IMR-90 (cell line): Measurements from ENCODE around the gene EID1. TPM values are rescaled to one million over a fixed set of nuclear protein-coding genes. Genes with fewer than 3 reads are reported as not detected.

Experiments used
- ATAC-seq: fragments of 200-7000 bp; cut with Tn5 transposase; 2 replicates; pipeline ENCODE4 v1.9.1; 2020; ENCODE audit warnings: low read depth, mild to moderate bottlenecking, moderate library complexity
- BruUV-seq: library from RNA; stranded (reverse); fragments of 400-500 nt; replicated peaks from 2 replicates; lab custom pipeline; 2021; lab: Mats Ljungman, UMichigan
- CTCF ChIA-PET: fragments of 300-600 bp; formaldehyde crosslinking; extraction: SDS; loops from one replicate; lab custom pipeline; 2021; ENCODE audit warnings: antibody characterized with exemption; lab: Yijun Ruan, JAX
- POLR2A ChIA-PET: fragments of 300-600 bp; sonication (Branson Sonifier 250); formaldehyde crosslinking; loops from one replicate; lab custom pipeline; 2022; ENCODE audit warnings: antibody characterized with exemption; ENCODE audit not compliant: unreplicated experiment; lab: Charles Lee
- DNase-seq: peaks from one replicate; pipeline ENCODE4 v3.0.0; 2013
- H2AFZ ChIP-seq: replicated peaks from 2 replicates; pipeline ENCODE3; 2013; ENCODE audit warnings: low read length, mild to moderate bottlenecking; ENCODE audit not compliant: poor library complexity
- H2AK5ac ChIP-seq: 2 replicates; pipeline ENCODE4 v1.6.1; 2013; ENCODE audit warnings: low read depth, low read length, inconsistent platforms
- H2AK9ac ChIP-seq: replicated peaks from 2 replicates; pipeline ENCODE3; 2013; ENCODE audit warnings: mild to moderate bottlenecking, low read depth, low read length, moderate library complexity; ENCODE audit not compliant: poor library complexity
- H2BK120ac ChIP-seq: 2 replicates; pipeline ENCODE4 v1.6.1; 2013; ENCODE audit warnings: low read depth, low read length, inconsistent platforms
- H2BK15ac ChIP-seq: 3 replicates; pipeline ENCODE4 v1.6.1; 2013; ENCODE audit warnings: low read depth, low read length, inconsistent platforms
- H2BK20ac ChIP-seq: 2 replicates; pipeline ENCODE4 v1.6.1; 2013; ENCODE audit warnings: low read depth, mild to moderate bottlenecking, inconsistent platforms, low read length, moderate library complexity
- H2BK5ac ChIP-seq: 2 replicates; pipeline ENCODE4 v1.6.1; 2013; ENCODE audit warnings: mild to moderate bottlenecking, low read depth, low read length, inconsistent platforms; ENCODE audit not compliant: poor library complexity, severe bottlenecking
- H3K14ac ChIP-seq: replicated peaks from 2 replicates; pipeline ENCODE4 v1.6.1; 2013; ENCODE audit warnings: low read depth, low read length, inconsistent platforms
- H3K18ac ChIP-seq: 2 replicates; pipeline ENCODE4 v1.6.1; 2013; ENCODE audit warnings: low read depth, low read length, control low read depth
- H3K23ac ChIP-seq: 2 replicates; pipeline ENCODE4 v1.6.1; 2013; ENCODE audit warnings: low read depth, low read length, inconsistent platforms
- H3K27ac ChIP-seq: 2 replicates; pipeline ENCODE4 v1.5.1; 2013; ENCODE audit warnings: mild to moderate bottlenecking, control low read depth, low read length; ENCODE audit not compliant: insufficient read depth
- H3K27me3 ChIP-seq: 2 replicates; pipeline ENCODE4 v1.6.1; 2013; ENCODE audit warnings: low read length; ENCODE audit not compliant: control insufficient read depth, insufficient read depth
- H3K36me3 ChIP-seq: 2 replicates; pipeline ENCODE4 v1.6.1; 2013; ENCODE audit warnings: low read length, mixed read lengths; ENCODE audit not compliant: control insufficient read depth, insufficient read depth
- H3K4ac ChIP-seq: 2 replicates; pipeline ENCODE4 v1.6.1; 2013; ENCODE audit warnings: low read depth, low read length, inconsistent platforms
- H3K4me1 ChIP-seq: 2 replicates; pipeline ENCODE4 v1.6.1; 2013; ENCODE audit warnings: low read length, mixed read lengths; ENCODE audit not compliant: control insufficient read depth, insufficient read depth
- H3K4me2 ChIP-seq: 2 replicates; pipeline ENCODE4 v1.6.1; 2013; ENCODE audit warnings: low read depth, mild to moderate bottlenecking, control low read depth, low read length, moderate library complexity
- H3K4me3 ChIP-seq: 2 replicates; pipeline ENCODE4 v1.5.1; 2013; ENCODE audit warnings: low read depth, mild to moderate bottlenecking, control low read depth, low read length, moderate library complexity; ENCODE audit not compliant: insufficient read depth
- H3K56ac ChIP-seq: 2 replicates; pipeline ENCODE4 v1.6.1; 2013; ENCODE audit warnings: low read length, inconsistent platforms; ENCODE audit not compliant: insufficient read depth; ENCODE audit errors: extremely low read depth
- H3K79me1 ChIP-seq, 2 experiments: 2 replicates each; pipeline ENCODE4 v1.6.1; 2013; ENCODE audit warnings: low read length in 2 of 2, inconsistent platforms in 1 of 2, low read depth in 1 of 2
- H3K9ac ChIP-seq: 2 replicates; pipeline ENCODE4 v1.6.1; 2013; ENCODE audit warnings: low read depth, low read length, control low read depth
- H3K9me1 ChIP-seq: 2 replicates; pipeline ENCODE4 v1.6.1; 2013; ENCODE audit warnings: low read length, inconsistent platforms; ENCODE audit not compliant: insufficient read depth
- H3K9me3 ChIP-seq: 2 replicates; pipeline ENCODE4 v1.6.1; 2013; ENCODE audit warnings: low read length; ENCODE audit not compliant: control insufficient read depth, insufficient read depth
- H4K20me1 ChIP-seq: 2 replicates; pipeline ENCODE4 v1.6.1; 2013; ENCODE audit warnings: low read length, inconsistent platforms; ENCODE audit not compliant: insufficient read depth
- H4K5ac ChIP-seq: 2 replicates; pipeline ENCODE4 v1.6.1; 2013; ENCODE audit warnings: mild to moderate bottlenecking, low read depth, low read length, control low read depth
- H4K8ac ChIP-seq, 2 experiments: 2 replicates each; pipeline ENCODE4 v1.6.1; 2013; ENCODE audit warnings: low read depth in 2 of 2, low read length in 2 of 2, control low read depth in 1 of 2, inconsistent platforms in 1 of 2
- H4K91ac ChIP-seq: 2 replicates; pipeline ENCODE4 v1.6.1; 2013; ENCODE audit warnings: low read depth, low read length, inconsistent platforms; ENCODE audit not compliant: insufficient read depth
- BHLHE40 ChIP-seq: fragments of 150-350 bp; IDR thresholded peaks from 2 replicates; pipeline ENCODE4 v1.6.1; 2016; ENCODE audit warnings: mild to moderate bottlenecking, low read depth, low read length
- CEBPB ChIP-seq: IDR thresholded peaks from 2 replicates; pipeline ENCODE4 v1.6.1; 2012; ENCODE audit warnings: low read depth, low read length, improper control_type of control experiment
- CTCF ChIP-seq: conservative IDR thresholded peaks from 2 replicates; pipeline ENCODE4 v1.5.1; 2012; ENCODE audit warnings: mild to moderate bottlenecking, low read depth, low read length, improper control_type of control experiment
- RCOR1 ChIP-seq: IDR thresholded peaks from 2 replicates; pipeline ENCODE4 v1.6.1; 2012; ENCODE audit warnings: mild to moderate bottlenecking, low read length, improper control_type of control experiment; ENCODE audit not compliant: insufficient replicate concordance
- SMC3 ChIP-seq: fragments of 150-350 bp; IDR thresholded peaks from 2 replicates; pipeline ENCODE4 v1.6.1; 2016; ENCODE audit warnings: low read depth, mild to moderate bottlenecking, antibody characterized with exemption, low read length, moderate library complexity
- dilution Hi-C: fragments of 300-500 bp; cut with HindIII; formaldehyde crosslinking; loops from one replicate; pipeline ENCODE4 v1.14.3; 2018; ENCODE audit warnings: low sequenced_read_pairs; ENCODE audit not compliant: unreplicated experiment
- in situ Hi-C: fragments of 300-500 bp; cut with MboI; formaldehyde crosslinking; loops from 3 replicates; pipeline ENCODE4 v1.14.3; 2019; ENCODE audit warnings: low sequenced_read_pairs, inconsistent platforms, mixed read lengths
- intact Hi-C: fragments of 100-400 bp; cut with micrococcal nuclease; formaldehyde crosslinking; loops from 2 replicates; pipeline ENCODE4 v1.10.0; 2022
- polyA plus RNA-seq, 3 experiments: library from polyadenylated mRNA; depleted of rRNA; stranded (reverse); fragments of >200 nt; gene quantifications; 2 replicates each; pipeline ENCODE4 v1.2.3, GENCODE V29; 2012; ENCODE audit warnings: low replicate concordance in 1 of 3
- total RNA-seq: library from RNA; depleted of rRNA; stranded (reverse); fragments of >200 nt; gene quantifications from 2 replicates; pipeline ENCODE4 v1.2.3, GENCODE V29; 2012

Gene EID1
- total and polyA plus RNA-seq, 2 of the 4 experiments (the other 2 are of a cell fraction) = 147 to 162 TPM

DNA sequence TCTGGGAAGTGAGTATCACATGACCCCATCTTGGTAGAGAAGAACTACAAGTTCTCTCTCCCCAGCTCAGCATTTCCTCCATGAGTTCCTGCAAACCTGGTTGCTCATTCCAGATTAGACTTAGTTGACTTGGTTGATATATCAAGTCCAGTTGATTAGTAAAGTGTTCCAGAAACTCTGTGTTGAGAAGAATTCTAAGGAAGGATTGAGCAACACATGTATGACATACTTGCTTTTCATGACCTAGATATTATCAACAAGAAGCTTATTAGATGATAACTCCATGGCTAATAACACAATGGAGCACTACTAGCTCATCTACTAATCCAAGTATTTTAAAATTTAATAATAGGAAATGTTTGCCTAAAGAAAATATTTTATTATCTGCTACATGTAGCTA is 6.4 kb upstream of the EID1 start:
- peak; percentile 71 for TF ChIP-seq CEBPB
- TF ChIP-seq BHLHE40 = no peak
- TF ChIP-seq SMC3 = no peak
- no peak for TF ChIP-seq CTCF
- TF ChIP-seq RCOR1 = no peak
- in situ Hi-C loops = loop anchor here (25.0 kb wide), 1 partner anchor 541 kb away; the partner anchor contains the start of gene FGF7
- Histone ChIP-seq H3K4ac (no peak overlapping the region), H2AK5ac (peak overlapping the region; percentile 29; the same call in 1 of the 2 replicates), H2AK9ac (no peak overlapping the region), H3K23ac (no peak overlapping the region), H2BK15ac (peak overlapping the region; percentile 47; the same call in 2 of the 3 replicates), H3K9ac (no peak overlapping the region), H4K5ac (no peak overlapping the region), H3K14ac (peak overlapping the region; percentile 48; the same call in 1 of the 2 replicates), H3K56ac (no peak overlapping the region), H4K91ac (no peak overlapping the region), H4K8ac (peak overlapping the region in 1 of 2 experiments; percentile 15; a peak in 1 of 4 replicates), H2BK5ac (no peak overlapping the region), H2AFZ (no peak overlapping the region), H3K79me1 (peaks cover 5 to 21% of the 10 kb centered on the region in 2 experiments; a peak in 3 of 4 replicates), H3K27ac (no peak overlapping the region), H3K18ac (no peak overlapping the region), H3K27me3 (no peaks in the 10 kb centered on the region), H2BK20ac (0 out of 2 replicates have a peak overlapping the region, but pooled peaks have one; percentile 5), H3K4me1 (peaks cover 18% of the 10 kb centered on the region), H3K36me3 (no peaks in the 10 kb centered on the region), H3K9me3 (no peaks in the 10 kb centered on the region), H4K20me1 (no peaks in the 10 kb centered on the region), H3K4me3 (no peak overlapping the region), H2BK120ac (peak overlapping the region; percentile 19; the same call in 1 of the 2 replicates), H3K9me1 (peaks cover 18% of the 10 kb centered on the region), H3K4me2 (no peak overlapping the region)
- dilution Hi-C loops = no loop called here
- no TSS peak for BruUV-seq
- peak; percentile 20 for DNase-seq
- intact Hi-C loops = no loop called here
- ATAC-seq = no peak
- POLR2A ChIA-PET = no interaction called here
- CTCF ChIA-PET = no interaction called here
